ENCODE data around the gene SLC35F3.

DNA sequence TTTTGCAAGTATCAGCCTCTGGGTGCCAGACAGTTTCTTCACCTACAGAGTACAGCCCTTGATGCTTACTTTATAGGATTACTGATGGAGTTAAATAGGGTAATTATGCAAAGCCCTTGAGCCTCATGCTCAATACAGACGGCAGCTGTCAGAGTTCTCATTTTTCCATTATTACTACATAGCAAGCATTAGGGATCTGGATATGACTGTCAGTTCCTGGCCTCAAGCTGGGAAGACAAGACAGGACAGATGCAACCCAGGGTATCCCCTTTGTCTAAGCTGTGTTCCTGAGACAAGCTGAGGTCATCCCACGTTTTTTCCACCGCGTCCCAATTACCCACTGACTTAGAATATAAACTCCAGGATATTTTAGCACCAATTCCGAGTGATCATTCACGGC is 94.4 kb downstream of the SLC35F3 start:
- TF ChIP-seq, protein P1, sequence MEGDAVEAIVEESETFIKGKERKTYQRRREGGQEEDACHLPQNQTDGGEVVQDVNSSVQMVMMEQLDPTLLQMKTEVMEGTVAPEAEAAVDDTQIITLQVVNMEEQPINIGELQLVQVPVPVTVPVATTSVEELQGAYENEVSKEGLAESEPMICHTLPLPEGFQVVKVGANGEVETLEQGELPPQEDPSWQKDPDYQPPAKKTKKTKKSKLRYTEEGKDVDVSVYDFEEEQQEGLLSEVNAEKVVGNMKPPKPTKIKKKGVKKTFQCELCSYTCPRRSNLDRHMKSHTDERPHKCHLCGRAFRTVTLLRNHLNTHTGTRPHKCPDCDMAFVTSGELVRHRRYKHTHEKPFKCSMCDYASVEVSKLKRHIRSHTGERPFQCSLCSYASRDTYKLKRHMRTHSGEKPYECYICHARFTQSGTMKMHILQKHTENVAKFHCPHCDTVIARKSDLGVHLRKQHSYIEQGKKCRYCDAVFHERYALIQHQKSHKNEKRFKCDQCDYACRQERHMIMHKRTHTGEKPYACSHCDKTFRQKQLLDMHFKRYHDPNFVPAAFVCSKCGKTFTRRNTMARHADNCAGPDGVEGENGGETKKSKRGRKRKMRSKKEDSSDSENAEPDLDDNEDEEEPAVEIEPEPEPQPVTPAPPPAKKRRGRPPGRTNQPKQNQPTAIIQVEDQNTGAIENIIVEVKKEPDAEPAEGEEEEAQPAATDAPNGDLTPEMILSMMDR (conservative IDR thresholded peaks at IDR 0.05; ENCODE audit: low read length), result no peak
- no peak for TF ChIP-seq EZH2phosphoT487 (IDR thresholded peaks at IDR 0.05; ENCODE audit: borderline replicate concordance, low read depth, low read length)
